Limb (tissue), 2 donors: ENCODE data around the gene CARM1.
"Not testable (repeated sequence)": the region's sequence is repeated elsewhere in the genome, so short reads cannot be mapped to it uniquely, and the experiment has no call there.

Experiments used
- DNase-seq, 2 donors: peaks; one replicate each; pipeline ENCODE4 v3.0.0-alpha.2; 2016; ENCODE audit errors: extremely low spot score in 2 of 2

CARM1 gene

GRCh38 chr19:10846500-10847202, 24.7 kb upstream of the CARM1 start:
- DNase-seq: no peak

DNA sequence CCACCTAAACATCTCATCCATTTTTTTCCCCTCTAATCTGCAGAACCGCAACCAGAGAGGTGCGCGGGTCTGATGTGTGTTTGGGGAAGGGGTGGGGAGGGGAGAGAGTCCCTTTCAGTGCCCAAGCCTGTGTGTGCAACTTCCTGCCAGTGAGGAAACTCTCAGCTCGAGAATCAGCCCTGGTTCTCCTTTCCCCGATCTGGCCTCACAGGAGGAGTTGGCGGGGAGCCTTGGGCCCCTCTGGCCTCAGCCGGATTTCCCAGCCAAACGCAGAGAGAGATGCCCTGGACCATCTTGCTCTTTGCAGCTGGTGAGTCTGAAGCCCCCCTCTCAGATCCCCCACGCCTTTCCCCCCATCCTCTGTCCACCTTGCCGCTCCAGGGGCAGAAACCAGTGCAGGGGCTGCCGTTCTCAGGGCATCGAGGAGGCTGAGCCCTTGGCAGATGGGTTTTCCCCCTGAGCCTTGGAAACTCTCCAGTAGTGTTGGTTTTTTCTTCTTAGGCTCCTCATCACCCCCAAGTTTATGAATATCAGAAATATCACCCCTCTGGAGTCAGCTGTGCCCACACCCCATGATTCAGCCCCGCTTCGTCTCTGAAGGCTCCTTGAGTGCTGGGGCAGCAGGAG, 23.0 kb upstream of the CARM1 start, which contains the start of gene C19orf38:
Gene C19orf38 (plus strand): TSS at position 186 of the 627 bp plus-strand sequence. CDS start 94 bp downstream, at position 280.
- peak; percentile 46 to 68 for DNase-seq

DNA sequence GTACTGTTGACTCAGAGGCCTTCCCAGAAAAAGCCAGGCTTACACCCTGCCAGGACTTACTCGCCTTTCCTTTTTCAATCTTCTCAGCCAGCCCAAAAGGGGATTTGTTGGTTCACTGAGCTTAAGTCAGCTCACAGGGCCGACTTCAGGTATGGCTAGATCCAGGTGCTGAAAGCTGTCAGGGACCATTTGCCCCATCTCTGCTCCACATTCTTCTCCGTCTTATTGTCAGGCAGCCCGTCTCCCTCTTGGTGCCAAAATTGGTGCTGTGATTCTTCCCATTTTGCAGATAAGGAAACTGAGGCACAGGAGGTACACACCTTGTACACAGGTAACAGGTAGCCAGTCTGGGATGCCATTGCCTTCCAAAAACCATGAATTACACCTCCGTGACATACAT, 20.7 kb upstream of the CARM1 start:
- DNase-seq: no peak

DNA sequence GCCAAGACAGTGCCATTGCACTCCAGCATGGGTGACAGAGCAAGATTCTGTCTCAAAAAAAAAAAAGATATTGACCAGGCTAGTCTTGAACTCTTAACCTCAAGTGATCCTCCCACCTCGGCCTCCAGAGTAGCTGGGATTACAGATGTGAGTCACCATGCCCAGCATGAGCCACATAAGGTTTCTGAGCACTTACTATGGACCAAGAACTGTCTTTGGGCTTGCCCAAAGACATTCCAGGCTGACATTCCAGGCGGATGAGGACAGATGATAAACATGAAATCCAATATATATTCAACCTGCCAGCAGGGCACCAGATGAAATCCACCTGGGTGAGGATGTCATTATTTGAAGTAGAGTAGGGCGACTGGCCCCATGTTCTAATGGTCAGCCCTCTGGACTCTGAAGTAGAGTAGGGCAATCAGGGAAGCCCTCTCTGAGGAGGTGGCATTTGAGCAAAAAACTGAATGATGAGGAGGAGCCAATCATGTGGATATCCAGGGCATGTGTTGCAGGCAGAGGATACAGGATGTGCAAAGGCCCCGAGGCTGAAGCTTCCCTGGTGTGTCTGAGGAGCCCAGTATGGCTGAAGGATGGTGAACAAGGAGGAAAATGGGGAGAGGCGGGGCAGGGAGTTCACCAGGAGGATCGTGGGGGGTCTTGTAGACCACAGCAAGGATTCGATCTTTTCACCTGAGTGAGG, 19.1 kb upstream of the CARM1 start:
- no peak for DNase-seq

GRCh38 chr19:10852941-10853340, 18.4 kb upstream of the CARM1 start:
- no peak for DNase-seq

DNA sequence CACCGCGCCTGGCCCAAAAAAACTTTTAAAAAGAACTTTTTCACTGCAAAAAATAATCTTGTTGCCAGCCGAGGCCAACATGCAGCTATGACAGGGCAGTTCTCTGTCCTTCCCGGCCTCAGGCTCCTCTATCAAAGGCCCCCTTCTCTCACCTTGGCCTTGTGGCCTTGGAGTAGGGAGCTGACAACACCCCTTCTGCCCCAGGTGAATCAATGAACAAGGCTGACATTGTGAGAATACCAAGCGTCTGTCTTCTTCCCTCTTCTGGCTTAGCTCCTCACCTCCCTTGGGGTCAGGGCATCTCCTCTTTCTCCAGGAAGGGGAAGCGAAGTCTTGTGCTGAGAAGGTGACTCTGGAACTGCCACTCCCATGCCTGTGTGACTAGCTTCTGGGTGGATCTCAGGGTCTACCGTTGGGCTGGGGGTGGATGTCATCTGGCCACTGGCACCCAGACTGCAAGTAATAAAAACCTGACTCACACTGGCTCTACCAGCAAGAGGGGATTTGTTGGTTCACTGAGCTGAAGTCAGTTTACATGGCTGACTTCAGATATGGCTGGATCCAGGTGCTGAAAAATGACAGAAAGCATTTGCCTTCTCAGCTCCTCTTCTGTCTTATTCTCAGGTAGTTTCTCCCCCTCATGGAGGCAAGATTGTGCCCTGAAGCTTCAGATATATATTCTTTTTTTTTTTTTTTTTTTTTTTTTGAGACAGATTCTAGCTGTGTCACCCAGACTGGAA, 16.8 kb upstream of the CARM1 start:
- no peak for DNase-seq

GRCh38 chr19:10855879-10856522, 15.4 kb upstream of the CARM1 start:
- no peak for DNase-seq

DNA sequence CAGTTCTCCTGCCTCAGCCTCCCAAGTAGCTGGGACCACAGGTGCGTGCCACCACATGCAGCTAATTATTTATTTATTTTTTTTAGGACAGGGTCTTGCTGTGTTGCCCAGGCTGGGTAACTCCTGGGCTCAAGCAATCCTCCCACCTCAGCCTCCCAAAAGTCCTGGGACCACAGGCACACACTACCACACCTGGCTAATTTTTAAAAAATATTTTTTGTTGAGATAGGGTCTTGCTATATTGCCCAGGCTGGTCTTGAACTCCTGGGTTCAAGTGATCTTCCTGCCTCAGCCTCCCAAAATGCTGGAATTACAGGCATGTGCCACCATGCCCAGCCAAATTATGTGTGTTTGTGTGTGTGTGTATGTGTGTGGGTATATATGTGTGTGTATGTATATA, 14.5 kb upstream of the CARM1 start:
- DNase-seq: not testable (repeated sequence)

GRCh38 chr19:10858204-10858828, 13.0 kb upstream of the CARM1 start:
- no peak for DNase-seq

GRCh38 chr19:10861103-10861651, 10.2 kb upstream of the CARM1 start:
- no peak for DNase-seq

- DNase-seq: no peak
Measured at GRCh38 chr19:10862561-10863106, 8.7 kb upstream of the CARM1 start.

DNA sequence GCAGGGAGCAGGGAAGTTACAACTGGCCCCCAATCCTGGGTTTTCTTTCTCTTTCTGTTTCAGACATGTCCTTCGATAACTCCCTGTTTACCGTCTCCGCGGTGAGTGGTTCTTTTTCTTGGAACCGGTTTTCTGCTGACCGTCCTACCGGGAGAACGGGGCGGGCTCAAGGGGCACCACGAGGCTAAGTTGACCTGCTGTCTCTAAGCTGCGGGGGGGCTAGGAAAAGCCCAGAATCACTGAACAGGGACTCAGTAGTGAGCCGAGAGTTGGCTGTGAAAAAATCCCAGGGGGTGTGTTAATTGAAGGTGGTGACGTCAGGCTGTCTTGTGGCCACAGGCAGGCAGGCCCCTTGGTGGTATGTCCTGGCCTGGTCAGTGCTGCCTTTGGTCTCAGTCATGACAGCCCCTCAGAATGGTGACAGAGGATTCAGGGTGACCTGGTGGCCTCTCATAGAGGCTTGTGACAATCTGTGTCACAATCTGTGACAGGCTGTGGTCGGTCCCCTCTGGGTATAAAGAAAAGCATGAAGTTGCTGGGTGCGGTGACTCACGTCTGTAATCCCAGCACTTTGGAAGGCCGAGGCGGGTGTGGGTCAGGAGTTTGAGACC, 8.1 kb upstream of the CARM1 start:
- no peak for DNase-seq

- DNase-seq: peak; percentile 69 to 90
Measured at GRCh38 chr19:10864538-10864899, 6.8 kb upstream of the CARM1 start.

DNA sequence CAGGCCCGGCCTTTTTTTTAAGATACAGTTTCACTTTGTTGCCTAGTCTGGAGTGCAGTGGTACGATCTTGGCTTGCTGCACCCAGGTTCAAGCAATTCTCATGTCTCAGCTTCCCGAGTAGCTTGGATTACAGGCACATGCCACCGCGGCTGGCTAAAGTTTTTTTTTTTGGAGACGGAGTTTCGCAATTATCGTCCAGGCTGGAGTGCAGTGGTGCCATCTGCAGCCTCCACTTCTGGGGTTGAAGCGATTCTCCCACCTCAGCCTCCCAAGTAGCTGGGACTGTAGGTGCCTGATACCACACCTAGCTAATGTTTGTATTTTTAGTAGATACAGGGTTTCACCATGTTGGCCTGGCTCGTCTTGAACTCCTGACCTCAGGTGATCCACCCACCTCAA, 4.9 kb upstream of the CARM1 start:
- no peak for DNase-seq

- no peak for DNase-seq
Measured at GRCh38 chr19:10868872-10869547, 2.3 kb upstream of the CARM1 start.

DNA sequence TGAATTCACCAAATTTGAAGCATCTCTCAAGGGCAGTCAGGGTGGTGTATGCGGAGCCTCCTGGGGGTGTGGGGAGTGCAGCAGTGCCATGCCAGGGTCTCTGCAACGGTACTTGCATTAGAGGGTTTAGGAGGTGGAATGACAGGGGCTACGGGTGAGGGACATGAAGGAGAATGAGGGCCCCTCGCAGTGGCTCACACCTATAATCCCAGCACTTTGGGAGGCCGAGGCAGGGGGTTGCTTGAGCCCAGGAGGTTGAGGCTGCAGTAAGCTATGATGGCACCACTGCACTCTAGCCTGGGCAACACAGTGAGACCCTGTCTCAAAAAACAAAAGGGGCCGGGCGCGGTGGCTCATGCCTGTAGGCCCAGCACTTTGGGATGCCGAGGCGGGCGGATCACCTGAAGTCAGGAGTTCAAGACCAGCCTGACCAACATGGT, 1.5 kb upstream of the CARM1 start:
- not testable (repeated sequence) for DNase-seq

- DNase-seq: no peak
Measured at GRCh38 chr19:10870501-10870954, 825 bp upstream of the CARM1 start.

DNA sequence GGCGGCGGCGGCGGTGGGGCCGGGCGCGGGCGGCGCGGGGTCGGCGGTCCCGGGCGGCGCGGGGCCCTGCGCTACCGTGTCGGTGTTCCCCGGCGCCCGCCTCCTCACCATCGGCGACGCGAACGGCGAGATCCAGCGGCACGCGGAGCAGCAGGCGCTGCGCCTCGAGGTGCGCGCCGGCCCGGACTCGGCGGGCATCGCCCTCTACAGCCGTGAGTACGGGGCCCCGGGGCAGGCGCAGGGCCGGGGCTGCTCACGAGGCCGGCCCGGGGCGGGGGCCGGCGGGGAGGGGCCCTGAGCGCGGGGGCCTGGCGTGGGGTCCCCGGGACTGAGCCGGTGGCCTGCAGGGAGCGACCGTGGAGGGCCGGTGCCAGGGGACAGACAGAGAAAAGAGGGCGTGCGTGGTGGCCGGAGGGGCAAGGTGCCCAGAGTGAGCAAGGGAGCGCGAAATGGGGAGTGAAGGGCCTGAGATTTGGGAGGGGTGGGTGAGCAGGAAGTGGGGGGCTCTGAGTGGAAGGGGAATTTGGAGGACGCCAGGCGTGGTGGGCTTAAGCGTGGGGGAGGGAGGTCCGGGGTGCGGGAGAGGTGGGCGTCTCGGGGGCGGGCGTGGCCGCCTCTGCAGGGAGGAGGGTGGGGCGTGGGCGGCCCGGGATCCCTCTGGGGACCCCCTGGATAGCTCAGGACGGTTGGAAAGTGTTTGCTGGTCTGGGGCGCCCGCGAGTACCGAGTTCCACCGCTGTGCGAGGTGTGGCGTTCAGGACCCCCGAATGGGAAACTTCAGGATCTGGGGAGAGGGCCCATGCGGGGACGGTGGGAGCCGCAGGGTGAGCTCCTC, 575 bp downstream of the CARM1 start:
- peak; percentile 30 to 79 for DNase-seq
